Left ventricle myocardium inferior (tissue), 1 donor: ENCODE measurements around the gene OR6F1. TPM values are rescaled to one million over a fixed set of nuclear protein-coding genes. Genes with fewer than 3 reads are reported as not detected.
"Not testable (repeated sequence)": the region's sequence is repeated elsewhere in the genome, so short reads cannot be mapped to it uniquely, and the experiment has no call there.

Experiments
- DNase-seq: peaks from one replicate; pipeline ENCODE4 v3.0.0-alpha.2; 2020
- H3K27ac ChIP-seq: fragments of 200-600 bp; replicated peaks from 2 replicates; pipeline ENCODE4 v1.8.0; 2021
- H3K27me3 ChIP-seq: fragments of 200-600 bp; 2 replicates; pipeline ENCODE4 v1.8.0; 2021; ENCODE audit warnings: low read depth
- H3K36me3 ChIP-seq: fragments of 200-600 bp; 2 replicates; pipeline ENCODE4 v1.8.0; 2021
- H3K4me1 ChIP-seq: fragments of 200-600 bp; 2 replicates; pipeline ENCODE4 v1.8.0; 2021
- H3K4me3 ChIP-seq: fragments of 200-600 bp; 2 replicates; pipeline ENCODE4 v1.8.0; 2021; ENCODE audit warnings: mild to moderate bottlenecking, moderate library complexity
- H3K9me3 ChIP-seq: fragments of 200-600 bp; replicated peaks from 2 replicates; pipeline ENCODE4 v1.8.0; 2021
- CTCF ChIP-seq: fragments of 200-600 bp; IDR thresholded peaks from 2 replicates; pipeline ENCODE4 v1.8.0; 2021; ENCODE audit warnings: antibody characterized with exemption, mild to moderate bottlenecking, borderline replicate concordance
- intact Hi-C: fragments of 100-400 bp; cut with micrococcal nuclease; formaldehyde crosslinking; loops from one replicate; pipeline ENCODE4 v1.11.0; 2022
- total RNA-seq: library from RNA; stranded (reverse); fragmentation: NEBNext Ultra II Directional; extraction: Animal tissue kit (Norgen Biotek cat#: 25700); gene quantifications from one replicate; pipeline ENCODE4 v1.2.1, GENCODE V29; 2021
- donor health status: DM: no; HTN: yes; CAD: no; lungs with severe emphysema.

The OR6F1 gene
- total RNA-seq, 1 donor from 2014 or later, result not detected

GRCh38 chr1:247747616-247748015 is 31.2 kb upstream of the OR6F1 start:
- Histone ChIP-seq H3K36me3 (no peaks in the 10 kb centered on the region), H3K27me3 (no peaks in the 10 kb centered on the region), H3K9me3 (peaks cover 52% of the 10 kb centered on the region), H3K4me1 (no peaks in the 10 kb centered on the region), H3K4me3 (no peak overlapping the region), H3K27ac (no peak overlapping the region)
- intact Hi-C loops, result no loop called here
- no peak for TF ChIP-seq CTCF
- DNase-seq, result no peak

- intact Hi-C loops, result no loop called here
- H3K9me3 ChIP-seq, result peaks cover 42% of the 10 kb centered on the region
- no peak overlapping the region for H3K27ac ChIP-seq
- no peaks in the 10 kb centered on the region for H3K27me3 ChIP-seq
- H3K4me3 ChIP-seq, result no peak overlapping the region
- no peak for TF ChIP-seq CTCF
- no peaks in the 10 kb centered on the region for H3K36me3 ChIP-seq
- H3K4me1 ChIP-seq, result no peaks in the 10 kb centered on the region
- no peak for DNase-seq
These were observed 30.0 kb upstream of the OR6F1 start for GRCh38 chr1:247746391-247746935.

- H3K36me3 ChIP-seq, DNase-seq, H3K27ac ChIP-seq, H3K9me3 ChIP-seq, H3K27me3 ChIP-seq, H3K4me3 ChIP-seq, intact Hi-C loops, H3K4me1 ChIP-seq: not testable (repeated sequence)
These were observed 25.8 kb upstream of the OR6F1 start for GRCh38 chr1:247742215-247742760.

- Histone ChIP-seq H3K36me3 (no peaks in the 10 kb centered on the region), H3K4me3 (no peak overlapping the region), H3K27ac (no peak overlapping the region), H3K27me3 (no peaks in the 10 kb centered on the region), H3K4me1 (no peaks in the 10 kb centered on the region), H3K9me3 (peaks cover 4% of the 10 kb centered on the region)
- DNase-seq, result no peak
- no peak for TF ChIP-seq CTCF
- intact Hi-C loops, result no loop called here
These were observed 25.3 kb upstream of the OR6F1 start for GRCh38 chr1:247741756-247742155.

- Histone ChIP-seq H3K36me3 (no peaks in the 10 kb centered on the region), H3K27ac (no peak overlapping the region), H3K27me3 (no peaks in the 10 kb centered on the region), H3K4me3 (no peak overlapping the region), H3K9me3 (peaks cover 4% of the 10 kb centered on the region), H3K4me1 (no peaks in the 10 kb centered on the region)
- intact Hi-C loops, result no loop called here
- DNase-seq, result no peak
- TF ChIP-seq CTCF, result no peak
These were observed 24.3 kb upstream of the OR6F1 start for GRCh38 chr1:247740721-247741120.

- intact Hi-C loops, result no loop called here
- no peak for TF ChIP-seq CTCF
- DNase-seq, result no peak
These were observed 21.9 kb upstream of the OR6F1 start, which contains the start of gene OR14K1 for GRCh38 chr1:247738315-247738714. Gene OR14K1, plus strand, starts transcription at chr1:247738615. Its CDS starts 0 bp downstream, at chr1:247738615.

More at GRCh38 chr1:247738315-247738714, 21.9 kb upstream of the OR6F1 start, which contains the start of gene OR14K1:
- no peaks in the 10 kb centered on the region for H3K4me1 ChIP-seq
- no peaks in the 10 kb centered on the region for H3K36me3 ChIP-seq
- H3K4me3 ChIP-seq, result no peak within 1 kb of the TSS
- H3K9me3 ChIP-seq, result peaks cover 4% of the 10 kb centered on the region
- H3K27ac ChIP-seq, result no peak within 1 kb of the TSS
- H3K27me3 ChIP-seq, result no peaks in the 10 kb centered on the region
